SK-N-SH (cell line): ENCODE measurements around the gene NTPCR. TPM values are rescaled to one million over a fixed set of nuclear protein-coding genes. Genes with fewer than 3 reads are reported as not detected.

Experiments
- CTCF ChIA-PET: fragments of 300-600, 350-600 bp; formaldehyde crosslinking; extraction: SDS; loops from one replicate; lab custom pipeline; 2021; lab: Yijun Ruan, JAX
- POLR2A ChIA-PET: fragments of 350-600 bp; sonication (Branson Sonifier 250); formaldehyde crosslinking; extraction: SDS; loops from one replicate; lab custom pipeline; 2020; ENCODE audit warnings: antibody characterized with exemption, inconsistent platforms; lab: Yijun Ruan, JAX
- DNase-seq: peaks from one replicate; pipeline ENCODE4 v3.0.0; 2012
- H2AFZ ChIP-seq: fragments of 200-600 bp; sonication (generic); 2 replicates; pipeline ENCODE4 v1.8.1; 2016; ENCODE audit warnings: antibody characterized with exemption, mild to moderate bottlenecking, low read depth
- H3F3A ChIP-seq: fragments of 200-600 bp; sonication (generic); replicated peaks from 2 replicates; pipeline ENCODE3; 2016; ENCODE audit warnings: antibody characterized with exemption, mild to moderate bottlenecking; ENCODE audit not compliant: insufficient read depth
- H3K27ac ChIP-seq, 2 experiments: fragments of 200-500 bp in 1 of 2; fragments of 200-600 bp in 1 of 2; sonication (Bioruptor generic) in 1 of 2; sonication (generic), shearing (Covaris generic) in 1 of 2; 2 replicates each; pipeline versions ENCODE4 v1.5.1 to v1.6.1; 2014 to 2016; ENCODE audit warnings: low read depth in 2 of 2, inconsistent platforms in 1 of 2, low read length in 1 of 2, mild to moderate bottlenecking in 1 of 2, mixed read lengths in 1 of 2
- H3K27me3 ChIP-seq: fragments of 200-600 bp; sonication (generic), shearing (Covaris generic); 2 replicates; pipeline ENCODE4 v1.6.1; 2016; ENCODE audit warnings: mixed run types; ENCODE audit not compliant: insufficient read depth
- H3K36me3 ChIP-seq, 2 experiments: fragments of 200-500 bp in 1 of 2; fragments of 200-600 bp in 1 of 2; sonication (Bioruptor generic) in 1 of 2; sonication (generic) in 1 of 2; replicated peaks in 1 of 2; 2 replicates each; pipeline versions ENCODE3 to v1.5.1; 2014 to 2016; ENCODE audit warnings: low read length in 1 of 2, mild to moderate bottlenecking in 1 of 2; ENCODE audit not compliant: insufficient read depth in 2 of 2, control insufficient read depth in 1 of 2
- H3K4me1 ChIP-seq, 2 experiments: fragments of 200-500 bp in 1 of 2; fragments of 200-600 bp in 1 of 2; sonication (Bioruptor generic) in 1 of 2; sonication (generic), shearing (Covaris generic) in 1 of 2; 2 replicates each; pipeline versions ENCODE4 v1.5.1 to v1.6.1; 2014 to 2016; ENCODE audit warnings: low read depth in 1 of 2, low read length in 1 of 2, mixed run types in 1 of 2; ENCODE audit not compliant: insufficient read depth in 2 of 2, control insufficient read depth in 1 of 2
- H3K4me2 ChIP-seq: fragments of 200-600 bp; sonication (generic), shearing (Covaris generic); 2 replicates; pipeline ENCODE4 v1.6.1; 2017; ENCODE audit warnings: mixed run types
- H3K4me3 ChIP-seq, 2 experiments: fragments of 200-500 bp in 1 of 2; fragments of 200-600 bp in 1 of 2; sonication (Bioruptor generic) in 1 of 2; sonication (generic), shearing (Covaris generic) in 1 of 2; 2 replicates each; pipeline versions ENCODE4 v1.5.1 to v1.8.1; 2014 to 2016; ENCODE audit warnings: low read depth in 2 of 2, inconsistent platforms in 1 of 2, low read length in 1 of 2, mild to moderate bottlenecking in 1 of 2, mixed read lengths in 1 of 2, moderate library complexity in 1 of 2
- H3K79me2 ChIP-seq: fragments of 200-600 bp; sonication (generic); 2 replicates; pipeline ENCODE4 v1.8.1; 2017; ENCODE audit warnings: mild to moderate bottlenecking; ENCODE audit not compliant: insufficient read depth
- H3K9ac ChIP-seq: fragments of 200-600 bp; sonication (generic); 2 replicates; pipeline ENCODE4 v1.6.1; 2017; ENCODE audit warnings: mixed run types
- H3K9me2 ChIP-seq: fragments of 200-600 bp; sonication (generic); 2 replicates; pipeline ENCODE4 v1.6.1; 2017; ENCODE audit warnings: mixed run types
- H3K9me3 ChIP-seq: fragments of 200-600 bp; sonication (generic); 2 replicates; pipeline ENCODE4 v1.6.1; 2017; ENCODE audit warnings: mixed run types, mild to moderate bottlenecking, moderate library complexity
- H4K20me1 ChIP-seq: fragments of 200-600 bp; sonication (generic); 2 replicates; pipeline ENCODE4 v1.6.1; 2017; ENCODE audit warnings: mild to moderate bottlenecking, mixed run types; ENCODE audit not compliant: insufficient read depth
- ELF1 ChIP-seq: IDR thresholded peaks from 2 replicates; pipeline ENCODE4 v1.4.0; 2012
- EP300 ChIP-seq, 2 experiments: IDR thresholded peaks; 2 replicates each; pipeline versions ENCODE4 v1.4.0 to v1.6.1; 2012; ENCODE audit warnings: borderline replicate concordance in 1 of 2, low read depth in 1 of 2, low read length in 1 of 2
- FOSL2 ChIP-seq: IDR thresholded peaks from 2 replicates; pipeline ENCODE4 v1.4.0; 2012; ENCODE audit warnings: low read depth, mild to moderate bottlenecking, moderate library complexity, borderline replicate concordance
- FOXJ3 ChIP-seq: sonication (generic); formaldehyde crosslinking; IDR thresholded peaks from 2 replicates; pipeline ENCODE4 v1.5.1; 2020; ENCODE audit warnings: mild to moderate bottlenecking, missing genetic modification reagents
- FOXM1 ChIP-seq: IDR thresholded peaks from 2 replicates; pipeline ENCODE4 v1.4.0; 2012; ENCODE audit warnings: low read depth, mild to moderate bottlenecking
- GABPA ChIP-seq: IDR thresholded peaks from 2 replicates; pipeline ENCODE4 v1.4.0; 2012; ENCODE audit warnings: low read depth, mild to moderate bottlenecking
- JUND ChIP-seq: IDR thresholded peaks from 2 replicates; pipeline ENCODE4 v1.4.0; 2012
- NRF1 ChIP-seq: IDR thresholded peaks from 2 replicates; pipeline ENCODE4 v1.6.1; 2012; ENCODE audit warnings: low read depth, mild to moderate bottlenecking, low read length
- POLR2AphosphoS5 ChIP-seq: IDR thresholded peaks from 2 replicates; pipeline ENCODE4 v1.6.1; 2012; ENCODE audit warnings: low read depth, low read length
- RFX5 ChIP-seq: IDR thresholded peaks from 2 replicates; pipeline ENCODE4 v1.6.1; 2012; ENCODE audit warnings: mild to moderate bottlenecking, improper control_type of control experiment, low read length
- RXRA ChIP-seq: IDR thresholded peaks from 2 replicates; pipeline ENCODE4 v1.4.0; 2012; ENCODE audit warnings: low read depth, mild to moderate bottlenecking, borderline replicate concordance
- SMC3 ChIP-seq: IDR thresholded peaks from 2 replicates; pipeline ENCODE4 v1.6.1; 2012; ENCODE audit warnings: low read depth, low read length, improper control_type of control experiment
- YY1 ChIP-seq: IDR thresholded peaks from 2 replicates; pipeline ENCODE4 v1.4.0; 2012; ENCODE audit warnings: low read depth, mild to moderate bottlenecking
- WGBS: methylation state at CpG from one replicate; pipeline ENCODE4 v1.1.6; 2017; ENCODE audit warnings: low lambda C conversion rate; 5-methylcytosine and 5-hydroxymethylcytosine counted together
- polyA plus RNA-seq, 3 experiments: library from polyadenylated mRNA; depleted of rRNA; stranded (reverse); fragments of >200 nt; gene quantifications; 2 replicates each; pipeline ENCODE4 v1.2.3, GENCODE V29; 2012
- TF ChIP-seq, protein P1 (sequence below): fragments of 150-350 bp; IDR thresholded peaks from 2 replicates; pipeline ENCODE4 v1.6.1; 2016; ENCODE audit warnings: mild to moderate bottlenecking, low read depth, low read length
- TF ChIP-seq, protein P2 (sequence below): fragments of 200-600 bp; sonication (generic); IDR thresholded peaks from 2 replicates; pipeline ENCODE4 v1.6.1; 2017; ENCODE audit warnings: antibody characterized with exemption, mild to moderate bottlenecking, moderate library complexity
- TF ChIP-seq, protein P3 (sequence below): fragments of 150-350 bp; IDR thresholded peaks from 2 replicates; pipeline ENCODE4 v1.6.1; 2017; ENCODE audit warnings: antibody characterized with exemption, low read length, low read depth, borderline replicate concordance

The NTPCR gene
- polyA plus RNA-seq, 1 of the 3 experiments (the other 2 are of a cell fraction), result 20.8 TPM

DNA sequence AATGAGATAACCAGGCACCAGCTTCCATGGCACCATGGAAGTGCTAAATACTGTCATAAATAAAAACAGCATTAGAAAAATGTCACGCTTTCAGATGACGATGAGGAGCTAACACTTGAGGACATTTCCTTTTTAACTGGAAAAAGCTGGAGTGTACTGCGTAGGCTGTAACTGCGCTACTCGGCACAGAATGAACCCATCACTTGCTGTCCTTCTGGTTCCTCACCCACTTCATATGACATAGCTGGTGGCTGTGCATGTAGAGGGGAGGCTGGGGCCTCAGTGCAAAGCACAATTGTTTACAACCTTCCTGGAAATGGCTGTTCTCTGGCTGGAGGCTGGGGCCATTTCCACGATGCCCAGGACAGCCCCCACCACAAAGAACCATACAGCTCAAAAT, 55.7 kb downstream of the NTPCR start:
- ChIA-PET POLR2A (interaction anchor here (1.3 kb wide), 1 partner anchor 20 kb away, joined by 3 read pairs; no protein-coding TSS in a partner anchor), CTCF (interaction anchor here (1.0 to 1.9 kb wide), 4 partner anchors 8 to 371 kb away, joined by 5 to 7 read pairs (median 5); no protein-coding TSS in a partner anchor)
- Histone ChIP-seq H3F3A (peaks cover 6% of the 10 kb centered on the region), H3K9me3 (no peaks in the 10 kb centered on the region), H3K9ac (no peak overlapping the region), H3K9me2 (no peaks in the 10 kb centered on the region), H3K4me1 (peaks cover 9 to 28% of the 10 kb centered on the region in 2 experiments), H3K27me3 (no peaks in the 10 kb centered on the region), H3K36me3 (peaks cover 0 to 2% of the 10 kb centered on the region in 2 experiments), H3K4me3 (no peak overlapping the region), H3K4me2 (no peak overlapping the region), H3K27ac (peak overlapping the region in 1 of 2 experiments; percentile 51; a peak in 2 of 4 replicates), H4K20me1 (peaks cover 7% of the 10 kb centered on the region; the same call in 1 of the 2 replicates), H3K79me2 (no peaks in the 10 kb centered on the region), H2AFZ (no peak overlapping the region)
- DNase-seq, result no peak
- 87% methylated on average over 6 of the region's 6 CpGs for WGBS
- no peak for TF ChIP-seq POLR2AphosphoS5
- TF ChIP-seq JUND, result no peak
- TF ChIP-seq SMC3, result no peak
- TF ChIP-seq, protein P1, sequence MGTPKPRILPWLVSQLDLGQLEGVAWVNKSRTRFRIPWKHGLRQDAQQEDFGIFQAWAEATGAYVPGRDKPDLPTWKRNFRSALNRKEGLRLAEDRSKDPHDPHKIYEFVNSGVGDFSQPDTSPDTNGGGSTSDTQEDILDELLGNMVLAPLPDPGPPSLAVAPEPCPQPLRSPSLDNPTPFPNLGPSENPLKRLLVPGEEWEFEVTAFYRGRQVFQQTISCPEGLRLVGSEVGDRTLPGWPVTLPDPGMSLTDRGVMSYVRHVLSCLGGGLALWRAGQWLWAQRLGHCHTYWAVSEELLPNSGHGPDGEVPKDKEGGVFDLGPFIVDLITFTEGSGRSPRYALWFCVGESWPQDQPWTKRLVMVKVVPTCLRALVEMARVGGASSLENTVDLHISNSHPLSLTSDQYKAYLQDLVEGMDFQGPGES, result no peak
- TF ChIP-seq, protein P2, sequence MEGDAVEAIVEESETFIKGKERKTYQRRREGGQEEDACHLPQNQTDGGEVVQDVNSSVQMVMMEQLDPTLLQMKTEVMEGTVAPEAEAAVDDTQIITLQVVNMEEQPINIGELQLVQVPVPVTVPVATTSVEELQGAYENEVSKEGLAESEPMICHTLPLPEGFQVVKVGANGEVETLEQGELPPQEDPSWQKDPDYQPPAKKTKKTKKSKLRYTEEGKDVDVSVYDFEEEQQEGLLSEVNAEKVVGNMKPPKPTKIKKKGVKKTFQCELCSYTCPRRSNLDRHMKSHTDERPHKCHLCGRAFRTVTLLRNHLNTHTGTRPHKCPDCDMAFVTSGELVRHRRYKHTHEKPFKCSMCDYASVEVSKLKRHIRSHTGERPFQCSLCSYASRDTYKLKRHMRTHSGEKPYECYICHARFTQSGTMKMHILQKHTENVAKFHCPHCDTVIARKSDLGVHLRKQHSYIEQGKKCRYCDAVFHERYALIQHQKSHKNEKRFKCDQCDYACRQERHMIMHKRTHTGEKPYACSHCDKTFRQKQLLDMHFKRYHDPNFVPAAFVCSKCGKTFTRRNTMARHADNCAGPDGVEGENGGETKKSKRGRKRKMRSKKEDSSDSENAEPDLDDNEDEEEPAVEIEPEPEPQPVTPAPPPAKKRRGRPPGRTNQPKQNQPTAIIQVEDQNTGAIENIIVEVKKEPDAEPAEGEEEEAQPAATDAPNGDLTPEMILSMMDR, result no peak
- TF ChIP-seq, protein P3, sequence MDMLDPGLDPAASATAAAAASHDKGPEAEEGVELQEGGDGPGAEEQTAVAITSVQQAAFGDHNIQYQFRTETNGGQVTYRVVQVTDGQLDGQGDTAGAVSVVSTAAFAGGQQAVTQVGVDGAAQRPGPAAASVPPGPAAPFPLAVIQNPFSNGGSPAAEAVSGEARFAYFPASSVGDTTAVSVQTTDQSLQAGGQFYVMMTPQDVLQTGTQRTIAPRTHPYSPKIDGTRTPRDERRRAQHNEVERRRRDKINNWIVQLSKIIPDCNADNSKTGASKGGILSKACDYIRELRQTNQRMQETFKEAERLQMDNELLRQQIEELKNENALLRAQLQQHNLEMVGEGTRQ, result no peak
- TF ChIP-seq GABPA, result no peak
- no peak for TF ChIP-seq FOXM1
- TF ChIP-seq YY1, result no peak
- no peak for TF ChIP-seq FOSL2
- TF ChIP-seq RFX5, result no peak
- no peak for TF ChIP-seq EP300 (IDR thresholded peaks at IDR 0.05; ENCODE audit: borderline replicate concordance in 1 of 2, low read depth in 1 of 2, low read length in 1 of 2)
- TF ChIP-seq FOXJ3 (CRISPR knock-in tag), result no peak
- no peak for TF ChIP-seq NRF1
- no peak for TF ChIP-seq ELF1
- no peak for TF ChIP-seq RXRA
